NCI-H146 treated with DMSO at 0.1 percent for 48 hours (cell line): ENCODE data around the gene DDC.

ENCODE experiments used
- DNase-seq: peaks from one replicate; lab custom pipeline; 2025; ENCODE audit not compliant: unreplicated experiment; lab: John Stamatoyannopoulos, UW

The DDC gene

DNA sequence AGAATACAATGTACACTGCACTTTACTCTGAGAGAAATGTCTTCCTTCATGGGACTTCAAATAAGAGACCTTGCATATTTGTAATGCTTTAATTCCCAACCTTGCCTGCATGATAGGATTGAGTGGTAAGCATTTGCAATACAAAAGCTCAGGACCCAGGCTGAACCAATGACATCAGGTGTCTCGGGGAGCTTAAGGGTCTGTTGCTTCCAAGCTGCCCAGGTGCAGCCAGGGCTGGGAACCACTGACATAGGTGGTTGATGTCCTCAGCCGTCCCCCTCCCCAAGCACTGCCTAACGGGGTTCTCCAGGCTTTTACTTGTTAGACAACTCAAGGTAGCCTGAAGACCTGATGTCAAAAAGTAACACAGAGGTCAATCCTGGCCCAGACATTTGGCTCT, 144.2 kb downstream of the DDC start:
- no peak for DNase-seq

DNA sequence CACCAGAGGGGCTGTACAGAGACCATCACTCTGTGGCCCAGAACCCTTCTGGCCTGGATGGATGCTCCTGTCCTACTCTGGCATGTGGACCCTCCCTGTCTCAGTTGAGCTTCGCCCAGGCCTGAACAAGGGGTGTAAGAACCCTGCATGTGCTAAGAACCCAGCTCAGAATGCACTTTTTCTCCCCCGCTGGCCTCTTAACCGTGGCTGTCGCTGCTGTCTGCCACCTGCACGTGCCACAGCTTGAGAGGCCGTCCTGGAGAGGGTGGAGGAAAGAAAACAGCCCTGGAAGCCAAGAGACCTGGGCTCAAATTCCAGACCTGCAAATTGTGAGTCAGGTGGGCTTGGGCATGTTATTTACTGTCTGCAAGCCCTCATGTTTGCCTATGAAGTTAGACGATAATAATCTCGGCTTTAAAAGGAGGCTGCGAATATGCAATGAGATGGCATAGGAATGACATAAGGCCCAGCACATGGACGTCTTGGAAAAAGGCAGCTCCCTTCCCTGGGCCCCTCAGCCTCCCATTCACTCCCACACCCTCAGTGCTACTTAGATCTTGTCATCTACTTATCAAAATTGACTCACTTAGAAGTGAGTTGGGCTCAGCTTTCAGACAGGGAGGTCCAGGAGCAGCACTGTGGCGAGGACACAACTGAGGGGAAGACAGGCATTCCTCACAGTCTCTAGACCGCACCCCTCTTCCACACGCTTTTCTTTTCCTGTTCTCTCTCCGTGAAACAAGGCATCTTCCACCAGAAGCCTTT, 146.5 kb downstream of the DDC start:
- DNase-seq = no peak

DNA sequence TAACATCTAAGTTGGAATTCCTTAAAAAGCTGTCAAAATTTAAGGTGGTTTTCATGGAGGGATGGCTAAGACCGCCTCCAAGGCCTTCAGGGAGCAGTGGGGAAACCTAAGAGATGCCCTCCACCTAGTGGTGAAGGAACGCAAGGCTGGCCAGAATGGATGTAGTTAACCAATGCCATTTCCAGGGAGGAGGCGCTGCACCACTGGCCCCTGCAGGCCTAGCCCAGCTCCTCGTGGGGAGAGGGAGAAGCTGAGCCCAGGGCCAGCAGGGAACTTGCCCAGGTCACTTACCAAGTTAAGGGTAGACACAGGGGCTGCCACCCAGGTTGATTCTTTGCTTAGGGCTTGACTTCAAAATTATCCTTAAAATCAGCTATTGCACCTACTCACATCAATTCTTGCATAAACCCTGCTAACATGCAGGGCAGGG, 147.1 kb downstream of the DDC start:
- peak; percentile 73 for DNase-seq

GRCh38 chr7:50416527-50417182, 148.6 kb downstream of the DDC start:
- no peak for DNase-seq

DNA sequence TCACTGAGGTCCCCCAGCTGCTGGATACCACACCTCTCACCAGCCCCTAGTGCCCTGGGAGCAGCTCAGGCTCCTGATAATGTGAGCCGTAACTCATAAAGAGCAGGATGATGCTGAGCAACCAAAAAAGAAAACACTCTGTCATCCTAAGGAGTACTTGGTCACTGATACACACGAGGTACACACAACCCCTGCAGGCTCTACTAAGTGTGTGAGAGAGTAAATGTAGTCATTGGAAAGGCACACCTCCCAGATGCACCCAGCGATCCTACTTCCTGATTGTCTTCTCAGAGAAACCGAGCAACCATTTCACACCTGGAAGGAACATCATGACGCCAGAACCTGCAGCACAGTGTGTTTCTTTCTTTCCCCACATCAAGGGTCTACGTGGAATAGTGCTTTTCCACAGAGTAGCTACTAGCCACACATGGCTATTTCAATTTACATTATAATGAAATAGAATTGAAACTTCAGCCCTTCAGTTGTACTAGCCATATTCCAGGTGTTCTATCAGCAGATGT, 149.3 kb downstream of the DDC start:
- DNase-seq = no peak

DNA sequence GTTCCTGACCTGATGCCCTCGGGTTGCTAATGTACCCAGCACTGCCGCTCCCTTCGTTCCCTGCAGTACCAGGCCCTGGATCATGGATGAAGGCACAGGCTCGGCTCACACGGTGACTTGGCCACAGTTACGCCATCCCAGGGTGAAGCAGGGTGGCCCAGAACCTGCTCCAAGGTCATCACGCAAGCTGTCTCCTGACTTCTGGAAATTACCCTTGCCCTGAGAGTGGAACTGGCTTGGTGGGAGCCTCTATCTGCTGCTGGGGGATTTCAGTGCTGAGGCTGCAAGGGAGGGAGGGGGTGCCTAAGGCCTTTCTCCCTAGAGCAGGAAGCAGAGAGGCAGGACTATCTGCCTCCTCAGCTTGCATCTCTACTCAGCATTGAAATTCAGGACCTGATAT, 151.6 kb downstream of the DDC start:
- no peak for DNase-seq

DNA sequence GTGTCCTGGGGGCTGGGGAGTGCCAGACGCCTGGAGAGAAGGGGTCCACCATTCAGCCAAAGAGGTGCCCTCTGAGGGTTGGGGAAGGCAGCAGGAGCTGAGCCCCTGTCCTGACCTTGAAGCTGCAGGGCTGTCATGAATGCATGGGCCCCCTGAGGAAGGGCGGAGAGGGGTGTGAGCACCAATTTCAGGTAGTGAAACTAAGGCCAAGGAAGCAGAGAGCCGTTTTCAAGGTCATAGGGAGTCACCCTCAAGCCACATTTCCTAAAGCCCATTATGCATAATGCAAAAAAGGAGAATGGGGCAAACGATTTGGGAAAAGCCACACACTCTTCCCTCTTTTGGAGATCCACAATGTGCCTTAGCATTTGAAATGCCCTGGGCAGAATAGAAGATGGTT, 152.2 kb downstream of the DDC start:
- DNase-seq = no peak

GRCh38 chr7:50411332-50411731, 153.9 kb downstream of the DDC start:
- DNase-seq = no peak

DNA sequence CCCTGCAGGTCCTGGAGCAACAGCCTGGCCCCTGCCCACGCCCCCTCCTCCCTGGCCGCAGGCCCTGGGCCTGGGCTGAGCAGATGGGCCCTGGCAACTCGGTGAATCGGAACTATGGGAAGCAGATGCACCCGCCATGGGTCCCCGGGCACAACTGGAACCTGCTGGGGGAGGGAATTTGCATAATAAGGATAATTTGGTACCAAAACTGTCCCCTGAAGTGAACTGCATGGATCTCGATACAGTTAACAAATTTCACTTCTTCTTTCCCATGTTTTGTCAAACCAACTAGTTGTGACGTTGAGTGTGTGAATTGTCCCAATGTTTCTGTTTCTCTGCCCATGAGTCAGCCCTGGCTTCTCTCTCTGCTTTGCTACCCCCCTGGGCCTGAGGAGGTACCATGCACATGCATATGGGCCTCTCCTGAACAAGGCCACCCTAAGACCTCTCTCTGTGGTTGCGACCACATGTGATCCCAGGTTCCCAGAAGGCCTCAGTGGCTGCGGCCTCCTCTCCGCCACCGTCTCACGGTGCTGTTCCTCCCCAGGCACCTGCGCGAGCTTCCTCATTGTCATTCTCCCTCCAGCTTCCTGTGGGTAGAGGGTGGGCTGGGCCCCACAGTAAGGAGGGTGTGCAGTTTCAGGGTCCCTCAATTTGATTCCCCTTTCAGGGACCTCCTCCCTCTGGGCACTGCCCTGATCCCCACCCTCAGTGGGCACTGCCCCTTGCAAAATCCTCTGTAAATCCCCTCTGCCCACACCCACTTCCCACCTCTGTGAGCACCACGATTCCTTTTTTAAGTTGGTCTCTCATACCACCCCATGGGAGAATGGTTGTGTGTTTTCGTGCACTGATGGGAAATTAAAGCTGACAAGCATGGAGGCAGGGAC, 155.1 kb downstream of the DDC start:
- no peak for DNase-seq
